ENCODE data around the gene PDZRN3.

The PDZRN3 gene

DNA sequence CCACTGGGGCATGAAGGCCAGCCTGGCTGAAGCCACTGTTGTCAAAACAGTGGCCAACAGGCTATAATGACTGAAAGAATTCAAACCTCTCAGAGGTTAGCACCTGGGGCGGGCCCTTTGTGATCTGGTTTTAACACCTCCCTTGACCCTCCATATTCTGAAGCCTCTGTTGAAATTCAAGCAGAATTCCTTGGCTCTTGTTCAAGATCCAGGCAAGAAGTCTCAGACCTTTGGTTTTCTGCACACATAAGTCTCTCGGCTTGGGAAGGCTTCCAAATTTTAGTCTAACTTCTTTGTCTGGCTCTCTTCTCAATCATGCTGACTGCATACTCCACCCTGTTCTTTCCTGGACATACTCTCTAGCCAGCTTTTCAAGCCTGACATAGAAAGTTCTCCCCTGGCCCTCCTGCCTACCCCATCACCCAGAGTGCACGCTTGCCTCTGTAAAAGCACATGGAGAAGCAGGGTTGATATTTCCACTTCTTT, 144.5 kb downstream of the PDZRN3 start:
- H3K4me3 ChIP-seq (ENCODE audit: low read depth, low read length) = no peak overlapping the region
- DNase-seq (ENCODE audit: low read depth) = no peak
- TF ChIP-seq, protein P1, sequence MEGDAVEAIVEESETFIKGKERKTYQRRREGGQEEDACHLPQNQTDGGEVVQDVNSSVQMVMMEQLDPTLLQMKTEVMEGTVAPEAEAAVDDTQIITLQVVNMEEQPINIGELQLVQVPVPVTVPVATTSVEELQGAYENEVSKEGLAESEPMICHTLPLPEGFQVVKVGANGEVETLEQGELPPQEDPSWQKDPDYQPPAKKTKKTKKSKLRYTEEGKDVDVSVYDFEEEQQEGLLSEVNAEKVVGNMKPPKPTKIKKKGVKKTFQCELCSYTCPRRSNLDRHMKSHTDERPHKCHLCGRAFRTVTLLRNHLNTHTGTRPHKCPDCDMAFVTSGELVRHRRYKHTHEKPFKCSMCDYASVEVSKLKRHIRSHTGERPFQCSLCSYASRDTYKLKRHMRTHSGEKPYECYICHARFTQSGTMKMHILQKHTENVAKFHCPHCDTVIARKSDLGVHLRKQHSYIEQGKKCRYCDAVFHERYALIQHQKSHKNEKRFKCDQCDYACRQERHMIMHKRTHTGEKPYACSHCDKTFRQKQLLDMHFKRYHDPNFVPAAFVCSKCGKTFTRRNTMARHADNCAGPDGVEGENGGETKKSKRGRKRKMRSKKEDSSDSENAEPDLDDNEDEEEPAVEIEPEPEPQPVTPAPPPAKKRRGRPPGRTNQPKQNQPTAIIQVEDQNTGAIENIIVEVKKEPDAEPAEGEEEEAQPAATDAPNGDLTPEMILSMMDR (IDR thresholded peaks at IDR 0.05; ENCODE audit: insufficient read depth, low read depth, low read length, missing control alignments) = no peak

DNA sequence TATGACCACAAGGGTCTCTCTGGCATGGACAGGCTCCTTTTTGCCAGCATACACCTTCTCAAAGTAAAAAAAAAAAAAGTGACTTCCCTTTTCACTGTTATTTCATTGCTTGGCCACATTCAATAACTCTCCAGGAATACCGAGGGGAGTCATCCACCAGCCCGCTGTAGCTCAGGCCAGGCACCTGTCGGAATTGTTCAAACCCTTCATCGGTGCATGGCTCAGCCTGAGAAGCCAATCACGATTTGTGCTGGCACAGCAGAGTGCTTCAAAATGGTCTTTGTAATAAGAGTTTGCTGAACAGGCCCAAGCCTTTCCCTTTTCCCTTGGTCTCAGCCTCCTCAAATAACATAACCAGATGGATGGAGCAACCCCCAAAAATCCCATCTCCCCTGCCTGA, 145.4 kb downstream of the PDZRN3 start:
- H3K4me3 ChIP-seq (ENCODE audit: low read depth, low read length) = no peak overlapping the region
- TF ChIP-seq, protein P1 (IDR thresholded peaks at IDR 0.05; ENCODE audit: insufficient read depth, low read depth, low read length, missing control alignments) = no peak
- DNase-seq (ENCODE audit: low read depth) = no peak

DNA sequence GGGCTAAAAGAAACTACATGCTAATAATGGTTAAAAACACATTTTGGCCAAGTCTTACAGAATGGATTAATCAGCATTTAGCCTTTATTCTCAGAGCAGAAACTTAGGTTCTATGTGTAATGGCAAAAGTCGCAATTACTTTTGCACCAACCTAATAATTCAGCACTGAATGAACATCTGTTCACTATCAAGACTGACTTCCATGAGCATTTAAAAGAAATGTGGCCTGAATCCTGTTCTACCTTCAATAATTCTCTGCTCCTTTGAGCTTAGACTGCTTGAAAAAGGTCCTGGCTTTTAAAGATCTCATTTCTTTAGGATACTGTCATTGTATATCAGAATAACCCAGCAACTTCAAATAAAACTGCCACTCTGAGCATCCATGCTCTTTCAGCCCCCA, 145.9 kb downstream of the PDZRN3 start:
- TF ChIP-seq, protein P1 (IDR thresholded peaks at IDR 0.05; ENCODE audit: insufficient read depth, low read depth, low read length, missing control alignments) = no peak
- H3K4me3 ChIP-seq (ENCODE audit: low read depth, low read length) = no peak overlapping the region
- no peak for DNase-seq (ENCODE audit: low read depth)

DNA sequence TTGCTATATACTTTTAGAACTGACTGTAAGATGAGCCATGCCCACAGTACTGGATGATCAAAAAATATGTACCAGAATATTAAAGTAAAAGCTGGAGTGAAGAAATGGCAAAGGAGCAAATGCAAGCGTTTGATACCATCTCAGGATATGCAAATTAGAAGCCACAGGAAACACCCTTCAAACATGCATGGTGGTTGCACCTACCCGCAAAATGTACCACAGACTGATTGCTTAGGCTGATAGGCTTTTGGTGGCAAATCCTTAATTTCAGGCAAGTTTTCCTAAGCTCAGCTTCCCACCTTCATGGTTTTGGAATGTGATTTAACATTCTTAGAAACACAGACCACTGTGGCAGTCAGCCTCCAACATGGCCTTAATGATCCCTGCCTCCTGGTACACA, 149.0 kb downstream of the PDZRN3 start:
- DNase-seq (ENCODE audit: low read depth) = peak; percentile 38
- TF ChIP-seq, protein P1 (IDR thresholded peaks at IDR 0.05; ENCODE audit: insufficient read depth, low read depth, low read length, missing control alignments) = no peak
- no peak overlapping the region for H3K4me3 ChIP-seq (ENCODE audit: low read depth, low read length)

DNA sequence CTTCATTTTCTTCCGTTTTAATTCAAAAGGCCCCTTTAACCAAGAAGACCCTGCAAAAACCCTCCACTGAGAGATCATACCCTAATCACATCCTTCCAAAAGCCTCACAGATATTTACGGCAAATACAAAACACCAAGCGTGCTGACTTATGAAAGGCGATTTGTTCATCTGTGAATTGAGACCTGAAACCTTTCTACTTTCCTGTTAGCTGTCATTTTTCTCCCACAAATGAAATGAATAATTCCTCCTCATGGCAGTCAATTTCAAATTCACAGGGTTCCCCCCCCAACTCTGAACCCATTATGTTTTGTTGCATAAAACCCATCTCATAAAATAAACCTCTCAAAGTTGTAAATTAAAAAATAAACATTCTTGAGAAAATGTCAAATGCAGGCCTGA, 149.6 kb downstream of the PDZRN3 start:
- peak; percentile 74 for DNase-seq (ENCODE audit: low read depth)
- no peak overlapping the region for H3K4me3 ChIP-seq (ENCODE audit: low read depth, low read length)
- TF ChIP-seq, protein P1 (IDR thresholded peaks at IDR 0.05; ENCODE audit: insufficient read depth, low read depth, low read length, missing control alignments) = no peak

DNA sequence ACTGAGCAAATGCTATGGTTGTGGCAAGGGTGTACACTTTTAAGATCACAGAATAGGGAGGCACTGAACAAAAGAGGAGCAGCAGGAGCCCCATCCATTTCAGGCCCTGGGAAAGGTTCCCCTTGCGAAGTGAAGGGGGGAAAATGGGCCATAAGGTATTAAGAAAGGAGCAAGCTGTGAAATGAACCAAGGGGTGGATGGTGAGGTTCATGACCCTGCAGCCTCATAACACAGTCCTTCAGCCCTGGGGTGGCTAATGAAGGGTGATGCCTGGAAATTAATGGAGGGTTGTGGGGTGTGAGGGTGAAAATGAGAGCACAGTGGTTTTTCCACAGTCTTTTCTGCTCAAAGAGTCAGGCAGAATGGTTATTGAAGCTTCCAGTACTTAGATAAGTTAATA, 150.1 kb downstream of the PDZRN3 start:
- TF ChIP-seq, protein P1 (IDR thresholded peaks at IDR 0.05; ENCODE audit: insufficient read depth, low read depth, low read length, missing control alignments) = no peak
- DNase-seq (ENCODE audit: low read depth) = no peak

DNA sequence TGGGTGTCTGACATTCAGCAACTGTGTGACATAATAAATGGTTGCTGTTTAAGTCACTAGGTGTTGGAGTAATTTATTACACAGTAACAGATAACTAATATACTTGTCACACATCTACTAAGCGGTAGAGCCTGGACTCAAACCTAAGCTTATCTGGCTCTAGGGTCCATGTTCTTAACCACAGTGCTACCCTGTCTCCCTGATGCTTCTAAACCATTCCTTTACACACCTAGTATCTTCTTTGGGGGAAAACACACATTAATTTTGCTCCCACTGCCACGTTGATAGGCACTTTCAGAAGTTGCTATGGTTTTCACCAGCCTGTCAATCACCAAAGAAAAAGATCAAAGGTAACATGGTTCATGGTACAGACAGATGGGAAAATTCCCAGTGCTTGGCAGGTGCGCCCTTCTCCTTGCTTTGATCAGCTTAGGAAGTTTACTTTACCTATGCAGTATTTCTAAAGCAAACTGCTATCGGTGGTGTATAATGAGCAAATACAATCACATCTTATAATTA, 150.8 kb downstream of the PDZRN3 start:
- H3K4me3 ChIP-seq (ENCODE audit: low read depth, low read length) = no peak overlapping the region

More for the DNA sequence above, 150.1 kb downstream of the PDZRN3 start:
- H3K4me3 ChIP-seq (ENCODE audit: low read depth, low read length) = no peak overlapping the region

More for the DNA sequence above, 150.8 kb downstream of the PDZRN3 start:
- DNase-seq (ENCODE audit: low read depth) = no peak
- TF ChIP-seq, protein P1 (IDR thresholded peaks at IDR 0.05; ENCODE audit: insufficient read depth, low read depth, low read length, missing control alignments) = no peak

Data from GM12865 (cell line).